SK-N-MC (cell line): ENCODE measurements around the gene TMEM140.

Experiments used
- DNase-seq: peaks from one replicate; pipeline ENCODE4 v3.0.0-alpha.2; 2011; ENCODE audit warnings: low read depth, low spot score
- H3K27ac ChIP-seq: fragments of 200-600 bp; sonication (generic); 2 replicates; pipeline ENCODE4 v1.5.1; 2016; ENCODE audit warnings: mixed run types
- H3K36me3 ChIP-seq: fragments of 200-600 bp; sonication (generic); 2 replicates; pipeline ENCODE4 v1.6.1; 2017; ENCODE audit warnings: antibody characterized with exemption, low read length, mixed read lengths; ENCODE audit not compliant: insufficient read depth
- H3K4me3 ChIP-seq: fragments of 200-600 bp; sonication (generic); 2 replicates; pipeline ENCODE4 v1.5.1; 2016
- H3K9ac ChIP-seq: fragments of 200-600 bp; sonication (generic); 2 replicates; pipeline ENCODE4 v1.8.0; 2017; ENCODE audit warnings: mixed run types, mixed read lengths; ENCODE audit not compliant: insufficient read length
- H3K9me3 ChIP-seq: fragments of 200-600 bp; sonication (generic); 2 replicates; pipeline ENCODE4 v1.6.1; 2017; ENCODE audit warnings: low read depth, mild to moderate bottlenecking, antibody characterized with exemption, low read length, moderate library complexity, mixed read lengths
- EZH2 ChIP-seq: fragments of 200-600 bp; sonication (generic); IDR thresholded peaks from one replicate; pipeline ENCODE4 v1.6.1; 2017; ENCODE audit warnings: antibody characterized with exemption
- FOXP2 ChIP-seq: optimal IDR thresholded peaks from 2 replicates; pipeline ENCODE3; 2011; ENCODE audit warnings: mild to moderate bottlenecking, moderate library complexity; ENCODE audit not compliant: insufficient read depth; ENCODE audit errors: extremely low read length, control extremely low read depth
- POLR2AphosphoS5 ChIP-seq: IDR thresholded peaks from 2 replicates; pipeline ENCODE4 v1.6.1; 2012; ENCODE audit warnings: mild to moderate bottlenecking, low read depth, low read length, borderline replicate concordance

TMEM140 gene

DNA sequence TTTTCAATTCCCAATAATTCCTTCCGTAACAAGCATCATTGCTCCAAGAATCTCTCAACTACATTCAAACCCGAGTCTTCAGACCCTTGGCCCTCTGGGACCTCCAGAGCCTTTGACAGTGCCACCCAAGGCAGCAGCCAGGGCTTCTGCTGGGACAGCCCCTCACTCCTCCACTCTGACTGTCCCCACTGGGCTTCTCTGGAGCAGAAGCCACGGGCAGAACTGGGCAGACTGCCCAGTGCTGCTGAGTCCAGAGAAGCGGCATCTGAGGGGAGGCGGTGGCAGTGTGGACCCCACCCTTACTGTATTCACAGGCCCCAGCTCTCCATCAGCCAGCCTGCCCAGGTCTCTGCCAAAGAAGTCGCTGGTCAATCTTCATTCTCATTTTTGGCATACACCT is 13.8 kb downstream of the TMEM140 start:
- Histone ChIP-seq H3K4me3 (no peak overlapping the region), H3K9ac (no peak overlapping the region), H3K9me3 (no peaks in the 10 kb centered on the region), H3K27ac (peak overlapping the region; percentile 78; the same call in 1 of the 2 replicates), H3K36me3 (peaks cover 13% of the 10 kb centered on the region; the same call in 1 of the 2 replicates)
- no peak for DNase-seq
- TF ChIP-seq EZH2 (no peak), FOXP2 (no peak), POLR2AphosphoS5 (no peak)

DNA sequence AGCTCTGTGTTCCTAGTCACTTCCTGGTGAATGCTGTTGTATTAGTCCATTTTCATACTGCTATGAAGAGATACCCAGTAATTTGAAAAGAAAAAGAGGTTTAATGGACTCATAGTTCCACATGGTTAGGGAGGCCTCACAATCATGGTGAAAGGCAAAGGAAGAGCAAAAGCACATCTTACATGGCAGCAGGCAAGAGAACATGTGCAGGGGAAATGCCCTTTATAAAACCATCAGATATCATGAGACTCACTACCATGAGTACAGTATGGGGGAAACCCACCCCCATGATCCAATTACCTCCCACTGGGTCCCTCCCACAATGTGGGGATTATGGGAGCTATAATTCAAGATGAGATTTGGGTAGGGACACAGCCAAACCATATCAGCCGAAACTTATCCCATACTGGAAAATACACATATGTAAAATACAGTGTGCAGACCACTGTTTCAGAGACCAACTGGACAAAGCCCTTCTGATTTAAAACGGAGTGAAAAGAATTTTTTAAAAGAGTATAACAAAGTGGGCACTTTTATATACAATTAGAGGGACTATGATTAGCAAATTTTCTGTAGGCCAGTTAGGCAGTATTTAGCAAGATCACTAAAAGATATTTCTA is 14.6 kb downstream of the TMEM140 start:
- no peak overlapping the region for H3K27ac ChIP-seq
- DNase-seq, result no peak
- H3K9ac ChIP-seq, result no peak overlapping the region
- H3K9me3 ChIP-seq, result no peaks in the 10 kb centered on the region
- TF ChIP-seq EZH2, result no peak
- TF ChIP-seq FOXP2, result no peak
- no peak for TF ChIP-seq POLR2AphosphoS5
- no peak overlapping the region for H3K4me3 ChIP-seq
- peaks cover 22% of the 10 kb centered on the region; the same call in 1 of the 2 replicates for H3K36me3 ChIP-seq

DNA sequence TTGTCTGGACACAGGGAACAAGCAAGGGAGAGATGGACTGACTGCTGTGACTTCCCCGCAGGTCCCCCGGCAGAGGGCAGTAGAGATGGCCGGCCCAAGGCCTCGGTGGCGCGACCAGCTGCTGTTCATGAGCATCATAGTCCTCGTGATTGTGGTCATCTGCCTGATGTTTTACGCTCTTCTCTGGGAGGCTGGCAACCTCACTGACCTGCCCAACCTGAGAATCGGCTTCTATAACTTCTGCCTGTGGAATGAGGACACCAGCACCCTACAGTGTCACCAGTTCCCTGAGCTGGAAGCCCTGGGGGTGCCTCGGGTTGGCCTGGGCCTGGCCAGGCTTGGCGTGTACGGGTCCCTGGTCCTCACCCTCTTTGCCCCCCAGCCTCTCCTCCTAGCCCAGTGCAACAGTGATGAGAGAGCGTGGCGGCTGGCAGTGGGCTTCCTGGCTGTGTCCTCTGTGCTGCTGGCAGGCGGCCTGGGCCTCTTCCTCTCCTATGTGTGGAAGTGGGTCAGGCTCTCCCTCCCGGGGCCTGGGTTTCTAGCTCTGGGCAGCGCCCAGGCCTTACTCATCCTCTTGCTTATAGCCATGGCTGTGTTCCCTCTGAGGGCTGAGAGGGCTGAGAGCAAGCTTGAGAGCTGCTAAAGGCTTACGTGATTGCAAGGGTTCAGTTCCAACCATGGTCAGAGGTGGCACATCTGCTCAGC is 16.6 kb downstream of the TMEM140 start:
- Histone ChIP-seq H3K9ac (no peak overlapping the region), H3K4me3 (no peak overlapping the region), H3K9me3 (no peaks in the 10 kb centered on the region), H3K36me3 (peaks cover 35% of the 10 kb centered on the region), H3K27ac (no peak overlapping the region)
- TF ChIP-seq POLR2AphosphoS5 (peak; percentile 24; the same call in 1 of the 2 replicates), EZH2 (no peak), FOXP2 (no peak)
- DNase-seq, result no peak

DNA sequence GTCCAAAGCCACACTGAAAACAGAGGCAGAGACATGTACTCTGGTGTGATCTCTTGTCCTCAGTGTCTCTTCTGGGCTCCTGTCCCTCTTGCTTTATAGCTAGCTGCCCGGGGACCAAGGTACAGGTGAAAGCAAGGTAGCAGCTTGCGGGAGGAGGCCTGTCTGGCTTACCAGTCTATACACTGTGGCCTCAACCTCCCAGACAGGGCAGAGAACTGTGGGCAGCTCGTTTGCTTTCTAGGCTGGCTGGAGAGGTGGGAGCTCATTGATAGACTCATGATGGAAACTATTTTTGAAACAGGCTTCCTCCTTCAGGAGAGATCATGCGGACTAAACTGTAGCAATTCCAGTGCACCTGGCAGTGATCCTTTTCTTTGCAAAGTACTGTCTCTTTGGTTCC is 18.0 kb downstream of the TMEM140 start:
- Histone ChIP-seq H3K36me3 (peaks cover 35% of the 10 kb centered on the region), H3K9ac (no peak overlapping the region), H3K4me3 (no peak overlapping the region), H3K27ac (no peak overlapping the region), H3K9me3 (no peaks in the 10 kb centered on the region)
- TF ChIP-seq EZH2, result no peak
- no peak for TF ChIP-seq FOXP2
- no peak for TF ChIP-seq POLR2AphosphoS5
- no peak for DNase-seq

DNA sequence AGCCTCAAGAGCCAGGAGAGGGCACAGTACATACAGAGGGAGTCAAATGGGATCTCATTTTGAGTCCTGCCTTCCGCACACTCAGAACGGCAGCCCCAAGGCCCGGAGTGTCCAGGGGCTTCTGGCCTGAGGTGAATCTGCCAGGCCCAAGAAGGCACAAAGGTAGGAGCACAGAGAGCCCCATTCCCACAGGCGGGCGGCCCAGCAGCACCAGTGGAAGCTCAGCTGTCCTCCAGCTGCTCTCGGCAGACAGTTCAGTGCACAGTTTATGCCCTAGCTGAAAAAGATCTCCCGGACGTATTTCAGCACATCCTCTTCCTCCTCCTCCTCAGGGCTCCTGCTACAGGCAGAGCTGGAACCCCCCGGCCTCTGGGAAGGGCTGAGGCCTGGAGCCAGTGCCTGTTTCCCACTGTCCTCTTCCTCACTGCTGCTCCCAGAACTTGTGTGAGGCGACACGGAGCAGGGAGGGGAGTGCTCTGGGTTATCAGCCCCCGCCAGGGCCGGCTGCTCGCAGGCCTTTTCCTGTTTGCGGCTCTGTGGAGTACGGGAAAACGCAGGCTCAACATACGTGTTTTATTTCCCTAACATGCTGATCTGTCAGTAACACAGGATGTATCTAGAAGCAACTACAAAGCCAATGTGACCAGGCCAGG is 18.6 kb downstream of the TMEM140 start:
- H3K36me3 ChIP-seq, result peaks cover 35% of the 10 kb centered on the region
- H3K4me3 ChIP-seq, result no peak overlapping the region
- no peak overlapping the region for H3K9ac ChIP-seq
- TF ChIP-seq EZH2, result no peak
- TF ChIP-seq FOXP2, result no peak
- TF ChIP-seq POLR2AphosphoS5, result no peak
- no peak for DNase-seq
- no peaks in the 10 kb centered on the region for H3K9me3 ChIP-seq
- no peak overlapping the region for H3K27ac ChIP-seq

DNA sequence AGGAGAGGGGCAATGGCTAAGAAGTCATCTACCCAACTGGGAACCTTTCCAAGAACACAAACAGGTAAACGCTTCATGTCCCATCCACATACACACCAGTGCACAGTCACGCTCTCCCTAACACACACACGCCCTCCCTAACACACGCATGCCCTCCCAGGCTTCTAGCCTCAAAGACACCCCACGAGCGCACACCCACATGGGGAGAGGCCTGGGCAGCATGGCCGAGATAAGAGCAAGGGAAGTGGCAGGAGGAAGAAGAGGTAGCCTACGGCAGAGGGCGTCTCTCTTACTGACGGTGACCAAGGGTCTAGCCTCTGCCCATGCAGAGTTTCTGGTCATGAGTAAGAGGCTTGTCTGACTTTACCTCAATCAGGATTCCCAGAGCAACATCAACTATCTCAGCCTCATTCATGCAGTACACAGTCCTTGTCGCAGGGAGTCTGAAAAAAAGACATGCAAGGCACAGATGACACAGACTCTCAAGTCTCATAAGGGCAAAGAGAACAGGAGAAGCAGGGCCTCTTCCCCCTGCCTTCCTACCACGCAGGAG is 19.6 kb downstream of the TMEM140 start:
- no peak for DNase-seq
- no peaks in the 10 kb centered on the region for H3K9me3 ChIP-seq
- H3K27ac ChIP-seq, result no peak overlapping the region
- no peak overlapping the region for H3K9ac ChIP-seq
- no peak for TF ChIP-seq EZH2
- peaks cover 35% of the 10 kb centered on the region for H3K36me3 ChIP-seq
- no peak overlapping the region for H3K4me3 ChIP-seq

DNA sequence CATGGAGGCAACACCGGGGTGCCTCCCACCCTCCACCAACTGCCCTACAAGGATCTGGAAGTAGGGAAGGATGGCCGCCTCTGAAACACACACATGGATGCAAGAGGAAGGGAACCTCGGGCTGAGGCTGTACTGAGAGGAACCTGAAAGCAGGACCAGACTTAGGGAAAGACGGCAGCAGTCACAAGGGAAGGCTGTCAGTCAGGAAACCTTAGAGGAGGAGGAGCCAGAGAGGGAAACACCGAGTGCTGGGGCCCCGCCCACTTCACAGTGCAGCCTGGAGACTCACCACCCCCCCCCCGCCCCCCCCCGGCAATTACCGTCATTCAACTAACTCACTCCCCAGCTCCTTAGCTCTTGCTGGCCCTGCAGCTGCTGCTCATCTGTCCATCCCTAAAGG is 20.1 kb downstream of the TMEM140 start:
- no peak overlapping the region for H3K27ac ChIP-seq
- no peak overlapping the region for H3K4me3 ChIP-seq
- peaks cover 35% of the 10 kb centered on the region for H3K36me3 ChIP-seq
- H3K9ac ChIP-seq, result no peak overlapping the region
- DNase-seq, result no peak
- TF ChIP-seq POLR2AphosphoS5, result no peak
- TF ChIP-seq FOXP2, result no peak
- TF ChIP-seq EZH2, result no peak
- no peaks in the 10 kb centered on the region for H3K9me3 ChIP-seq

DNA sequence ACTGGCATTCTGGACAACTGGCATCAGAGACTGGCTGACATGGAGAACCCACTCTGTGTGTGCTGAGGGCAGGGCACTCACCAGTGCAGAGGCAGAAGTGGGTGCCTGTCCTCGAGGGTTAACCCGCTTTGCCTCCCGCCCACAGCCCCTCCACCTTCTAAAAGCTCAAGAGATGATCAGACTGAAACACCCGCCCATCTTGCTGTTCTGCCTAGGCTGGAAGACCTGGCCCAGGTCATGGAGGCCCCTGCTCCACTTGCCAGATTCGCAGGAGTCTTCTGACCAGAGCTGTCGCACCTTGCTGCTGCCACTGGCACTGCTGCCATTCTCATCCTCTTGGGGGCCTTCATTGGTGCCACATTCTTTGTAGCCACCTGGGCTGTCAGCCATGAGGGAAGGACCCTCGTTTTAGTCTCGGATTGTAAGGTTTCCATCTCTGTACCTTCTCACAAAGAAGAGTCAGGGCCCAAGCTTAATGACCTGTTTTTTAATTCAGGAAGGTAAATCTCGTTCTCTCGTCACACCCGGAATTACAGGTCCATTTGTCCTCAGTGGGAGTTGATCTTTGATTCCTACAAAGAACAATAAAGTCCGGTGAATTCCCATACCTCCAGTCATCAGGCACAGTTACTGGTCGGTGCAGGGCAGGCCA is 20.7 kb downstream of the TMEM140 start:
- no peak overlapping the region for H3K9ac ChIP-seq
- no peak for TF ChIP-seq EZH2
- no peak for TF ChIP-seq POLR2AphosphoS5
- TF ChIP-seq FOXP2, result no peak
- H3K36me3 ChIP-seq, result peaks cover 35% of the 10 kb centered on the region
- no peak for DNase-seq
- no peak overlapping the region for H3K4me3 ChIP-seq
- H3K27ac ChIP-seq, result no peak overlapping the region
- H3K9me3 ChIP-seq, result no peaks in the 10 kb centered on the region
